Activated CD4-positive, alpha-beta T cell treated with anti-CD3 and anti-CD28 coated beads, Interleukin-2, Interleukin-4, amounts not matched to agents 100 ng/mL and 50 ng/mL, durations not matched to agents 16 hours and 8 hours (primary cell): ENCODE results near the gene PARD3.

Experiments used
- DNase-seq: peaks from one replicate; pipeline ENCODE4 v3.0.0-alpha.2; 2020; ENCODE audit warnings: low spot score

PARD3 gene

GRCh38 chr10:34494012-34494411 is 321.1 kb downstream of the PARD3 start:
- DNase-seq, result no peak

DNA sequence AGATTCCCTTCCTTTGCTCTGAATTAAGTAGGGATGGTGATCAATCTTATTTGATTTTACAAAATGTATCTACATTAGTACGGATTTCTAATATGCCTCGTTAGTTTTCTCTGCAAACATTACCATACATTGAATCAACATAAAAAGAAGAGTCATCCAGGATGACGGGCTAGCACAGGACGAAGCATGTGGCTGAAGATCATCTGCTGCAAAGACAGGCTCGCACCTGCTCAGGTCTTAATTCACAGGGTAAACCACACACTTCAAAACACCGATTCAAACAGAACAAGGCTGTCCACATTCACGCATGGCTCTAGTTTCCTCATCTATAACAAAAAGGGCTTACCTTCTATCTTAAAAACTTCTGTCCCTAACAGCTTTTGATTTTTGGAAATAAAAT is 323.0 kb downstream of the PARD3 start:
- DNase-seq, result no peak

- DNase-seq, result no peak
Measured at GRCh38 chr10:34491678-34492077, 323.4 kb downstream of the PARD3 start.

DNA sequence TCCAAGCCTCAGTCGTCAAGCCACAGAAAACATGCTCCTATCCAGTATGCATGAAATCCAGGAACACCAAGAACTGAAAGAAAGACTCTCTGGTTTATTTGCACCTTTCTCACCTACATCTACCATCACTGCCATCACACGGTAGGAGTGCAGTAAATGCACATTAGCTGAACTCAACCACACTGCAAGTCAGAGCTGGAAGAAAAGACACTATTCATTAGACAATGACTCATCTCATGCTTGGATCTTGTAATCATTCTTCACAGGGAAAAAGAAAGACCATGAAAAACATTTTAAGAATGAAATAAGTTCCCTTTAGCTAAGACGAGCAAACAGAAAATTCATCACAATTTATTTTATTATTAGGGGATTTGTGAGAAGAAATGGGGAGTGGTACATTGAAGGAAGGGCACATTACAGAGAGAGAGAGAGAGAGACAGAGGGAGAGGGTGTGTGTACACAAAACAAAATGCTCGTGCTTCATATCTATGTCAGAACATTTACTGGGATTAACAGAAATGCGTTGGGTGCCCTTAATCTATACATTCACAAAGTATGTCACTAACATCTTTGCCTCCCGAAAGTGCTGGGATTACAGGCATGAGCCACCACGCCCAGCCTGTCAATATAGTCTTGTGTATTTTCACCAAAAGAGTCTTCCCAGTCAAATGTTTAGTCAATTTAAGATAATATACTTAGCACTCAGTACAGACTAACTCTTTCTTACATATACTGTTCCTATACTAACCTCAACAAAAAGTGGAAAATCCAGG is 324.9 kb downstream of the PARD3 start:
- DNase-seq, result no peak

- no peak for DNase-seq
Measured at GRCh38 chr10:34489411-34489810, 325.7 kb downstream of the PARD3 start.

DNA sequence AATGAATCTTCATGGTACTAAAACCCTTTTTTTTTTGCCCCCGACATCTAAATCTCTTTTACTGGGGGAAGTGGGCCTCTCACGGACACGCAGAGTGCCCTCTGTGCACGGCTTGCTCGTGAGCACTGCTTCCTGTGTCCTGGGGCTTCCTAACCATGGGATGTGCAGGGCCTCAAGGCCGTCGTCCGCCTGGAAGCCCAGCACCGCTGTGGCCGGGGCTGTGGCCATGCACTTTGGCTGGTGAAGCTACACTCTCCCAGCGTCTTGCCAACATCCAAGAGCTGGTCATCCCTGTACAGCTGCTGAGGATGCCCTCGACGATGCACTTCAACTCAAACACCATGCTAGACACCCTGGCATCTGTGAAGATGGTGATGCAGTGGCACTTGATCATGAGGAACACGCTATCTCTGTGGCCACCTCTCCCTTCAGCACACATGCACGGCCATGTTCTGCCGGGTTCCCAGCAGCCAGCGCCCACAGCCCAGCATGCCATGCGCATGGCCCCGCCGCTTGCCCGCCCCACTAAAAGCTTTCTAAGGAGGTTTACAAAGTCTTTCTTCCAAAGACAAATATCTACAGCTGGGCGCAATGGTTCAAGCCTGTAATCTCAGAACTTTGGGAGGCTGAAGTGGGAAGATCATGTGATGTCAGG is 326.5 kb downstream of the PARD3 start:
- DNase-seq, result no peak

DNA sequence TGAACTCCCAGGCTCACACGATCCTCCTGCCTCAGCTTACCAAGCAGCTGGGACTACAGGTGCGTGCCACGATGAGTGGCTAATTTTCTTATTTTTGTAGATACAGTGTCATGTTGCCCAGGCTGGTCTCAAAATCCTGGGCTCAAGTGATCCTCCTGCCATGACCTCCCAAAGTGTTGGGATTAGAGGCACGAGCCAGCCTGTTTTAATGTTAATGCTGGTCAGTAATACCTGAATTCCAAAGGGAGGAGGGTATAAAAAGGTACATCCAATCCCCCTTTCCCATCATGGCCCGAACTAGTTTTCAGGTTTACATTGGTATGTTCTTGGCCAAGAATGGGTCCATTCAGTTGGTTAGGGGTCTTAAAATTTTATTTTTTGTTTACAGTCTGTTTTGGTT is 329.1 kb downstream of the PARD3 start:
- no peak for DNase-seq

GRCh38 chr10:34484164-34484563 is 330.9 kb downstream of the PARD3 start:
- no peak for DNase-seq

DNA sequence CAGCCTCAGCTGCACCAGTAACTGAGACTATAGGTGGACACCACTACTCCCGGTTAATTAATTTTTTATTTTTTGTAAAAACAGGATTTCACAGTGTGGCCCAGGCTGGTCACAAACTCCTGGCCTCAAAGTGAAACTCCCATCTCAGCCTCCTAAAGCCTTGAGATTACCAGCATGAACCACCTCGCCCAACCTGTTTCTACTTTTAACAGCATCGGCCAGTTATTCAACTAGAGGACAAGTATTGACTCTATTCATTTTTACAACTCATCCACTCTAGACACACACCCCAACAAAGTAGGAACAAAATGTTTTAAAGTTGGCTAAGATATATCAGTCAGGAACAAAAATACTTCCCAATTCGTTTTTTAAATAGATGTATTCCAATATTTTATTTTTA is 334.8 kb downstream of the PARD3 start:
- no peak for DNase-seq

GRCh38 chr10:34479520-34480179 is 335.4 kb downstream of the PARD3 start:
- DNase-seq, result no peak

DNA sequence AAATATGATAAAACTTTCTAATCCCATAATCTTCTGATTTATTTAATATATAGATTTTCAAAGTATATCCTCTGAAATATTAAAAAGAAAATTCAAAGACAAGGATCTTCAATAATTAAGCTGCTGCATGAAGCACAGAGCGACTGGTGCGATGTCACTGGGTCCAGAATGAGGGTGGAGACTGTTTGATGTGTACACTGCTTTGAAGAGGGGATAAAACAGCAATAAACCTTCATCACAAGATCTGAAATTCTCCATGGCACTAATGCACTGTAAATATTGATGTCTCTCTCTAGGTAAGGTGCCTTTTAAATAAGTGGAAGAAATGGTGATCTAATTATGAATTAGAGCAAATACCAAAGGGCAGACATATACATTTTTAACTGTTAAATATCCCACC is 337.8 kb downstream of the PARD3 start:
- no peak for DNase-seq

- no peak for DNase-seq
Measured at GRCh38 chr10:34476608-34477007, 338.5 kb downstream of the PARD3 start.

DNA sequence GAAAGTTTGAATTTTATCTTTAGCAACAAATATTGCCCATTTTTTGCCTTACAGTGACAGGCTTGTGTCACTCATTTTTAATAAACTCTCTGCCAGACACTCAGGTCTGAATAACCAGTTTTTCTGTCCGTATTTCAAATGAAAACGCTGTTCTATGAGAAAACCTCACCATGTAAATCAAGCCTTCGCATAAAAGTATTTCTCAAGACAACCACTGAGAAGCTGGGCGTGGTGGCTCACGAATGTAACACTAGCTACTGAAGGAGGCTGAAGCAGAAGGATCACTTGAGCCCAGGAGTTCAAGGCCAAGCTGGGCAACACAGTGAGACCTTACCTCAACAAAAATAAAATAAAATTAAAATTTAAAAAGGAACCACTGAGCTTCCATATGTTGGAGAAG is 339.3 kb downstream of the PARD3 start:
- DNase-seq, result no peak

- DNase-seq, result no peak
Measured at GRCh38 chr10:34475274-34475646, 339.8 kb downstream of the PARD3 start.

- no peak for DNase-seq
Measured at GRCh38 chr10:34474555-34475273, 340.4 kb downstream of the PARD3 start.

GRCh38 chr10:34474009-34474376 is 341.1 kb downstream of the PARD3 start:
- DNase-seq, result no peak

- DNase-seq, result no peak
Measured at GRCh38 chr10:34473174-34474008, 341.7 kb downstream of the PARD3 start.

GRCh38 chr10:34470307-34470706 is 344.8 kb downstream of the PARD3 start:
- no peak for DNase-seq

DNA sequence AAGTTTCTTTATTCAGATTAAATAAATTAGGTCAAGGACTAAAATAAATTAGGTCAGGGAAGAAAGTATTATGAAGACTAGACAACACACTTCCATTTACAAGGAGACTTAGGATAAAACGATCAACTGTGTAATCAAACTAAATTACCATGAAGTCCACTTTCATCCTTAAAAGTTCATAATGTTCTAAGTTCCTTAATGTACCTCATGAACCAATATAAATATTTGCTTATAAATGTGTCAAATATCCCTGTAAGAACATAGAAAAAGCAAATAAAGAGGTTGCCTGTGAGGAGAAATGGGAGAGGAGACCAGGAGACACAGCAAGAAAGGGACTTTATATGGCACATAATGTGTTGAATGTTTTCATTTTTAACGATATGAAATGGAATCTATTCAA is 345.6 kb downstream of the PARD3 start:
- DNase-seq, result no peak

GRCh38 chr10:34467902-34468301 is 347.2 kb downstream of the PARD3 start:
- no peak for DNase-seq

DNA sequence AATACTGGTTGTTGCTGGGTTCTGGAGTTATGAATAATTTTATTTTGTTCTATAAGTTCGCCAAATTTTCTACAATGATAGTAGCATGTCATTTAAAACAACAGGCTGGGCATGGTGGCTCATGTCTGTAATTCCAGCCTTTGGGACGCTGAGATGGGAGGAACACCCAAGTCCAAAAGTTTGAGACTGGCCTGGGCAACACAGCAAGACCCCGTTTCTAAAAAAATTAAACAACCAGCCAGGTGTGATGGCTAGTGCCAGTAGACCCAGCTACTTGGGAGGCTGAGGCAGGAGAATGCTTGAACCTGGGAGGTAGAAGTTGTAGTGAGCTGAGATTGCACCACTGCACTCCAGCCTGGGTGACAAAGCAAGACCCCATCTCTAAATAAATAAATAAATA is 347.7 kb downstream of the PARD3 start:
- no peak for DNase-seq

DNA sequence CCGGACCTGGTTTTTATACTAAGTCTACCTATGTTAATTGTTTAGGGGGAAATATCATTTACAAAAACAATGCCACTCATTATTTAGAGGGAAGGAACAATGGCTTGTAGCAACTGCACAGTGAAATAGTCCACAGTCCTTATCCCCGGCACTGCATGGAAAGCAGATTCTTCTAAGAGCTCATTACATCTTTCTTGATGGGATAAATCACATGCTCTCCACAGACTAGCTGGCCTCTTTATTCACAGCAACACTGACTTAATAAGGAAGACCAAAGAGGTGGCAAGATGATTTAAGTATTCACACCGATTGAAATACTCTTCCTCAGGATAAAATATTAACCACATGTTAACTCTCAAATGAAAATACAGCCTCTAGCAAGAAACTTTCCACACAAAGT is 349.4 kb downstream of the PARD3 start:
- no peak for DNase-seq
